HG03097 (cell line): ENCODE results near the gene ATP8A1.
"Not testable (repeated sequence)": the region's sequence is repeated elsewhere in the genome, so short reads cannot be mapped to it uniquely, and the experiment has no call there.

Experiments used
- ATAC-seq: cut with Tn5 transposase; IDR thresholded peaks from one replicate; pipeline ENCODE4 v1.9.1; 2021; ENCODE audit not compliant: unreplicated experiment, low FRiP score

The ATP8A1 gene

GRCh38 chr4:42390622-42391354, 266.1 kb downstream of the ATP8A1 start:
- no peak for ATAC-seq

GRCh38 chr4:42385516-42385915, 271.4 kb downstream of the ATP8A1 start:
- ATAC-seq = no peak

GRCh38 chr4:42381666-42382065, 275.2 kb downstream of the ATP8A1 start:
- no peak for ATAC-seq

- no peak for ATAC-seq
These were observed 279.4 kb downstream of the ATP8A1 start for GRCh38 chr4:42377497-42377896.

- ATAC-seq = not testable (repeated sequence)
These were observed 284.6 kb downstream of the ATP8A1 start for GRCh38 chr4:42372303-42372702.

GRCh38 chr4:42371305-42372252, 285.3 kb downstream of the ATP8A1 start:
- no peak for ATAC-seq

GRCh38 chr4:42369489-42369888, 287.4 kb downstream of the ATP8A1 start:
- no peak for ATAC-seq

GRCh38 chr4:42366959-42367358, 289.9 kb downstream of the ATP8A1 start:
- ATAC-seq = no peak

GRCh38 chr4:42364266-42365053, 292.4 kb downstream of the ATP8A1 start:
- no peak for ATAC-seq

GRCh38 chr4:42363614-42364013, 293.3 kb downstream of the ATP8A1 start:
- ATAC-seq = no peak

- ATAC-seq = no peak
These were observed 294.3 kb downstream of the ATP8A1 start for GRCh38 chr4:42362591-42362990.

GRCh38 chr4:42361456-42361855, 295.4 kb downstream of the ATP8A1 start:
- no peak for ATAC-seq

- ATAC-seq = no peak
These were observed 296.6 kb downstream of the ATP8A1 start for GRCh38 chr4:42360256-42360669.

GRCh38 chr4:42359711-42360110, 297.2 kb downstream of the ATP8A1 start:
- no peak for ATAC-seq
